GM10266 (cell line): ENCODE data around the gene AKAP8.

Source experiments
- DNase-seq: peaks from one replicate; pipeline ENCODE4 v3.0.0; 2012; ENCODE audit errors: extremely low spot score
- TF ChIP-seq, protein P1 (sequence below): IDR thresholded peaks from 2 replicates; pipeline ENCODE4 v1.5.1; 2012; ENCODE audit warnings: mild to moderate bottlenecking, low read depth; ENCODE audit not compliant: control insufficient read depth, insufficient read depth; ENCODE audit errors: missing control alignments

The AKAP8 gene

GRCh38 chr19:15372470-15372869 is 7.1 kb downstream of the AKAP8 start:
- TF ChIP-seq, protein P1, sequence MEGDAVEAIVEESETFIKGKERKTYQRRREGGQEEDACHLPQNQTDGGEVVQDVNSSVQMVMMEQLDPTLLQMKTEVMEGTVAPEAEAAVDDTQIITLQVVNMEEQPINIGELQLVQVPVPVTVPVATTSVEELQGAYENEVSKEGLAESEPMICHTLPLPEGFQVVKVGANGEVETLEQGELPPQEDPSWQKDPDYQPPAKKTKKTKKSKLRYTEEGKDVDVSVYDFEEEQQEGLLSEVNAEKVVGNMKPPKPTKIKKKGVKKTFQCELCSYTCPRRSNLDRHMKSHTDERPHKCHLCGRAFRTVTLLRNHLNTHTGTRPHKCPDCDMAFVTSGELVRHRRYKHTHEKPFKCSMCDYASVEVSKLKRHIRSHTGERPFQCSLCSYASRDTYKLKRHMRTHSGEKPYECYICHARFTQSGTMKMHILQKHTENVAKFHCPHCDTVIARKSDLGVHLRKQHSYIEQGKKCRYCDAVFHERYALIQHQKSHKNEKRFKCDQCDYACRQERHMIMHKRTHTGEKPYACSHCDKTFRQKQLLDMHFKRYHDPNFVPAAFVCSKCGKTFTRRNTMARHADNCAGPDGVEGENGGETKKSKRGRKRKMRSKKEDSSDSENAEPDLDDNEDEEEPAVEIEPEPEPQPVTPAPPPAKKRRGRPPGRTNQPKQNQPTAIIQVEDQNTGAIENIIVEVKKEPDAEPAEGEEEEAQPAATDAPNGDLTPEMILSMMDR = no peak
- peak; percentile 4 for DNase-seq

- TF ChIP-seq, protein P1 = no peak
- peak; percentile 10 for DNase-seq
These were observed 7.7 kb downstream of the AKAP8 start for GRCh38 chr19:15371786-15372380.

- peak; percentile 15 for DNase-seq
- TF ChIP-seq, protein P1 = no peak
These were observed 8.5 kb downstream of the AKAP8 start for GRCh38 chr19:15371119-15371518.

- DNase-seq = no peak
- TF ChIP-seq, protein P1 = no peak
These were observed 10.0 kb downstream of the AKAP8 start for GRCh38 chr19:15369594-15369891.

- TF ChIP-seq, protein P1 = no peak
- DNase-seq = peak; percentile 18
These were observed 10.6 kb downstream of the AKAP8 start for GRCh38 chr19:15368798-15369593.

- DNase-seq = no peak
- TF ChIP-seq, protein P1 = no peak
These were observed 11.4 kb downstream of the AKAP8 start for GRCh38 chr19:15368051-15368632.

GRCh38 chr19:15367439-15367838 is 12.1 kb downstream of the AKAP8 start:
- TF ChIP-seq, protein P1 = no peak
- DNase-seq = peak; percentile 36
